ENCODE results near the gene ARHGAP26.

ARHGAP26 gene

GRCh38 chr5:142753116-142753631 lies 17.0 kb upstream of the ARHGAP26 start:
- no peak for DNase-seq (ENCODE audit: low spot score)

- no peak for DNase-seq (ENCODE audit: low spot score)
Observed at GRCh38 chr5:142754031-142754430, 16.1 kb upstream of the ARHGAP26 start.

- DNase-seq (ENCODE audit: low spot score): no peak
Observed at GRCh38 chr5:142756576-142756975, 13.6 kb upstream of the ARHGAP26 start.

GRCh38 chr5:142757564-142757963 lies 12.6 kb upstream of the ARHGAP26 start:
- DNase-seq (ENCODE audit: low spot score): no peak

- no peak for DNase-seq (ENCODE audit: low spot score)
Observed at GRCh38 chr5:142758062-142758795, 11.9 kb upstream of the ARHGAP26 start.

GRCh38 chr5:142758796-142759145 lies 11.4 kb upstream of the ARHGAP26 start:
- DNase-seq (ENCODE audit: low spot score): no peak

GRCh38 chr5:142763701-142764100 lies 6.5 kb upstream of the ARHGAP26 start:
- no peak for DNase-seq (ENCODE audit: low spot score)

- no peak for DNase-seq (ENCODE audit: low spot score)
Observed at GRCh38 chr5:142767178-142767577, 3.0 kb upstream of the ARHGAP26 start.

- DNase-seq (ENCODE audit: low spot score): no peak
Observed at GRCh38 chr5:142767911-142768310, 2.3 kb upstream of the ARHGAP26 start.

GRCh38 chr5:142769251-142769792 lies 855 bp upstream of the ARHGAP26 start:
- DNase-seq (ENCODE audit: low spot score): peak; percentile 32

GRCh38 chr5:142770650-142771609 lies 753 bp downstream of the ARHGAP26 start:
- peak; percentile 39 for DNase-seq (ENCODE audit: low spot score)

GRCh38 chr5:142771666-142772065 lies 1.5 kb downstream of the ARHGAP26 start:
- DNase-seq (ENCODE audit: low spot score): no peak

GRCh38 chr5:142772446-142773293 lies 2.5 kb downstream of the ARHGAP26 start:
- DNase-seq (ENCODE audit: low spot score): no peak

GRCh38 chr5:142777099-142777498 lies 6.9 kb downstream of the ARHGAP26 start:
- DNase-seq (ENCODE audit: low spot score): no peak

- no peak for DNase-seq (ENCODE audit: low spot score)
Observed at GRCh38 chr5:142777850-142778249, 7.7 kb downstream of the ARHGAP26 start.

GRCh38 chr5:142779163-142779840 lies 9.1 kb downstream of the ARHGAP26 start:
- no peak for DNase-seq (ENCODE audit: low spot score)

GRCh38 chr5:142780871-142781270 lies 10.7 kb downstream of the ARHGAP26 start:
- no peak for DNase-seq (ENCODE audit: low spot score)

GRCh38 chr5:142782976-142783530 lies 12.9 kb downstream of the ARHGAP26 start:
- DNase-seq (ENCODE audit: low spot score): no peak

GRCh38 chr5:142783601-142784341 lies 13.6 kb downstream of the ARHGAP26 start:
- no peak for DNase-seq (ENCODE audit: low spot score)

- DNase-seq (ENCODE audit: low spot score): no peak
Observed at GRCh38 chr5:142784401-142784955, 14.3 kb downstream of the ARHGAP26 start.

Data from HuH-7 (cell line).